CD4-positive, alpha-beta T cell (primary cell): ENCODE measurements around the gene HEATR5A. TPM values are rescaled to one million over a fixed set of nuclear protein-coding genes. Genes with fewer than 3 reads are reported as not detected.

ENCODE experiments used
- ATAC-seq: fragments of 200-7000 bp; cut with Tn5 transposase; one replicate; pipeline ENCODE4 v1.10.0; 2022; ENCODE audit warnings: mild to moderate bottlenecking; ENCODE audit not compliant: poor library complexity
- CTCF ChIA-PET: fragments of 350-600 bp; sonication (Branson Sonifier 250); formaldehyde crosslinking; loops from one replicate; lab custom pipeline; 2021; ENCODE audit warnings: antibody characterized with exemption, inconsistent platforms; lab: Charles Lee
- POLR2A ChIA-PET: fragments of 350-600 bp; sonication (Branson Sonifier 250); formaldehyde crosslinking; loops from one replicate; lab custom pipeline; 2021; ENCODE audit warnings: antibody characterized with exemption, inconsistent platforms; lab: Charles Lee
- DNase-seq, 14 experiments: peaks; one replicate each; pipeline ENCODE4 v3.0.0-alpha.2; 2013 to 2020; ENCODE audit warnings: mixed read lengths in 2 of 14
- H3K27ac ChIP-seq, 2 donors: one replicate each; pipeline versions ENCODE4 v1.5.1 to v1.7.0; 2013; ENCODE audit warnings: low read length in 2 of 2, low read depth in 1 of 2, mild to moderate bottlenecking in 1 of 2
- H3K27me3 ChIP-seq, 2 experiments: 1 replicate in 1 of 2; 2 replicates in 1 of 2; pipeline versions ENCODE4 v1.6.1 to v1.7.0; 2013; ENCODE audit warnings: low read length in 2 of 2, control low read depth in 1 of 2, mild to moderate bottlenecking in 1 of 2, moderate library complexity in 1 of 2; ENCODE audit not compliant: insufficient read depth in 2 of 2, control insufficient read depth in 1 of 2
- H3K36me3 ChIP-seq: one replicate; pipeline ENCODE4 v1.6.1; 2013; ENCODE audit warnings: low read length, control low read depth; ENCODE audit not compliant: insufficient read depth
- H3K4me1 ChIP-seq: one replicate; pipeline ENCODE4 v1.6.1; 2013; ENCODE audit warnings: low read length, control low read depth; ENCODE audit not compliant: insufficient read depth
- H3K4me3 ChIP-seq: one replicate; pipeline ENCODE4 v1.5.1; 2013; ENCODE audit warnings: mild to moderate bottlenecking, low read length, moderate library complexity
- H3K9me3 ChIP-seq, 2 experiments: 1 replicate in 1 of 2; 2 replicates in 1 of 2; pipeline versions ENCODE4 v1.6.1 to v1.7.0; 2013; ENCODE audit warnings: low read length in 2 of 2, mild to moderate bottlenecking in 2 of 2, control low read depth in 1 of 2, moderate library complexity in 1 of 2; ENCODE audit not compliant: control insufficient read depth in 1 of 2, insufficient read depth in 1 of 2
- H3K27ac Mint-ChIP-seq: one replicate; pipeline ENCODE4 v1.8.0; 2020; ENCODE audit warnings: mixed read lengths
- H3K27me3 Mint-ChIP-seq: one replicate; pipeline ENCODE4 v1.8.0; 2021; ENCODE audit warnings: mixed read lengths
- H3K36me3 Mint-ChIP-seq: one replicate; pipeline ENCODE4 v1.8.0; 2021; ENCODE audit warnings: low read depth, mixed read lengths
- H3K4me1 Mint-ChIP-seq: one replicate; pipeline ENCODE4 v1.8.0; 2021; ENCODE audit warnings: low read depth, mixed read lengths
- H3K4me3 Mint-ChIP-seq: one replicate; pipeline ENCODE4 v1.8.0; 2020; ENCODE audit warnings: mild to moderate bottlenecking, mixed read lengths
- H3K9me3 Mint-ChIP-seq: one replicate; pipeline ENCODE4 v1.8.0; 2020; ENCODE audit warnings: mixed read lengths
- intact Hi-C, 2 experiments: fragments of 100-400 bp; cut with DNase I in 1 of 2; cut with micrococcal nuclease in 1 of 2; formaldehyde crosslinking; loops; one replicate each; pipeline versions ENCODE4 v1.15.1 to v1.9.0; 2023 to 2025; cut with DNase I, micrococcal nuclease
- total RNA-seq, 174 experiments: library from RNA in 2 of 174; stranded (reverse) in 2 of 174; gene quantifications; one replicate each; pipeline ENCODE4 v1.2.3 and lab custom pipeline; 2021 to 2026
- TF ChIP-seq, protein P1 (sequence below): fragments of 200-600 bp; IDR thresholded peaks from one replicate; pipeline ENCODE4 v1.8.0; 2022; ENCODE audit warnings: antibody characterized with exemption, mild to moderate bottlenecking

HEATR5A gene
- total RNA-seq, 2 experiments from 2014 or later, result 5.2 to 5.5 TPM

DNA sequence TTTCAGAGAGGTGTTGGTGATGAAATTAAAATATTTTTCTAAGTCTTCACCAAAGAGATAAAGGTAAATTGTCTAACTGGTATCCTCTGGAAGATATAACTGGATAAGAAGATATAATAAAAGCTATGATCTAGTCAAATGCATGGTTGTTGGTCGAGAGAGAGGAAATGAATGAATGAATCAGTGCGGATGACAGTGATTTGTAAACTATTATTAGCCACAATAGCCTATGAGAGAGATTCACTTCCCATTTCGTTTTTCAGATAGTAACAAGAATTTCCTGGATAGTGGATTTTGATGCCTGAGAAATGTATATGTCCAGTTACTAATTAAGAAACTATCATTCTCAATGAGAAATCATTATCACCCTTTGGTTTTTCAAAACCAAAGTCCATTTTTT is 63.1 kb downstream of the HEATR5A start:
- DNase-seq (no peak), ATAC-seq (no peak)
- Histone ChIP-seq H3K27me3 (no peaks in the 10 kb centered on the region), H3K27ac (no peak overlapping the region), H3K36me3 (peaks cover 14% of the 10 kb centered on the region), H3K4me1 (no peaks in the 10 kb centered on the region), H3K9me3 (no peaks in the 10 kb centered on the region), H3K4me3 (no peak overlapping the region)
- POLR2A ChIA-PET, result no interaction called here
- no peak overlapping the region for H3K4me3 Mint-ChIP-seq
- no peaks in the 10 kb centered on the region for H3K27me3 Mint-ChIP-seq
- intact Hi-C loops, result loop anchor here (2.0 to 5.0 kb wide), 5 partner anchors 150 to 700 kb away; partner anchors contain the start of gene HECTD1 (in 1 of the 2)
- TF ChIP-seq, protein P1, sequence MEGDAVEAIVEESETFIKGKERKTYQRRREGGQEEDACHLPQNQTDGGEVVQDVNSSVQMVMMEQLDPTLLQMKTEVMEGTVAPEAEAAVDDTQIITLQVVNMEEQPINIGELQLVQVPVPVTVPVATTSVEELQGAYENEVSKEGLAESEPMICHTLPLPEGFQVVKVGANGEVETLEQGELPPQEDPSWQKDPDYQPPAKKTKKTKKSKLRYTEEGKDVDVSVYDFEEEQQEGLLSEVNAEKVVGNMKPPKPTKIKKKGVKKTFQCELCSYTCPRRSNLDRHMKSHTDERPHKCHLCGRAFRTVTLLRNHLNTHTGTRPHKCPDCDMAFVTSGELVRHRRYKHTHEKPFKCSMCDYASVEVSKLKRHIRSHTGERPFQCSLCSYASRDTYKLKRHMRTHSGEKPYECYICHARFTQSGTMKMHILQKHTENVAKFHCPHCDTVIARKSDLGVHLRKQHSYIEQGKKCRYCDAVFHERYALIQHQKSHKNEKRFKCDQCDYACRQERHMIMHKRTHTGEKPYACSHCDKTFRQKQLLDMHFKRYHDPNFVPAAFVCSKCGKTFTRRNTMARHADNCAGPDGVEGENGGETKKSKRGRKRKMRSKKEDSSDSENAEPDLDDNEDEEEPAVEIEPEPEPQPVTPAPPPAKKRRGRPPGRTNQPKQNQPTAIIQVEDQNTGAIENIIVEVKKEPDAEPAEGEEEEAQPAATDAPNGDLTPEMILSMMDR, result no peak
- peaks cover 5% of the 10 kb centered on the region for H3K4me1 Mint-ChIP-seq
- peaks cover 28% of the 10 kb centered on the region for H3K36me3 Mint-ChIP-seq
- no peaks in the 10 kb centered on the region for H3K9me3 Mint-ChIP-seq
- CTCF ChIA-PET, result no interaction called here
- H3K27ac Mint-ChIP-seq, result no peak overlapping the region

DNA sequence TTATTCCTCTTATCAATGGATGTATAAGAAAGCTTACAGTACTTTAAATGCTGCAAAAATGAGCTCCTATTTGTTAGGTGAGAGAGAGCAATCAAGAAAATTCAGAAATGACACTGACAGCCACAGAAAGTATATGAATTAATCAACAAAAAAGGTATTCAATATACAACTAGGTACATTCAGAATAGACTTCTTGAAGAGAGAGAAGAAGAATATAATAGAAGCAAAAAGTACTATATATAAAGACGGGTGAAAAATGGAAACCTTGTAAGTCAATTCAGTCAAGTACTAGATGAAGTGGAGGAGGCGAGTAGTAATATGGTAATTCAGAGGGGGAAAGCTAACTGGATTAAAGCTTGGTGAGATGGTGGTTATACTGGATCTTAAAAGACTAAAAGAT is 74.3 kb downstream of the HEATR5A start:
- no peak overlapping the region for H3K27ac Mint-ChIP-seq
- no peaks in the 10 kb centered on the region for H3K4me1 ChIP-seq
- H3K9me3 ChIP-seq, result no peaks in the 10 kb centered on the region
- ChIA-PET POLR2A (interaction anchor here (0.6 kb wide), 1 partner anchor 69 kb away, joined by 3 read pairs; no protein-coding TSS in a partner anchor), CTCF (no interaction called here)
- TF ChIP-seq, protein P1, result no peak
- intact Hi-C loops, result no loop called here
- ATAC-seq, result no peak
- no peaks in the 10 kb centered on the region for H3K27me3 Mint-ChIP-seq
- no peak overlapping the region for H3K4me3 Mint-ChIP-seq
- no peaks in the 10 kb centered on the region for H3K9me3 Mint-ChIP-seq
- DNase-seq, result no peak
- peaks cover 4% of the 10 kb centered on the region for H3K36me3 ChIP-seq
- no peak overlapping the region for H3K27ac ChIP-seq
- no peaks in the 10 kb centered on the region for H3K27me3 ChIP-seq
- no peak overlapping the region for H3K4me3 ChIP-seq
- no peaks in the 10 kb centered on the region for H3K4me1 Mint-ChIP-seq
- peaks cover 36% of the 10 kb centered on the region for H3K36me3 Mint-ChIP-seq

DNA sequence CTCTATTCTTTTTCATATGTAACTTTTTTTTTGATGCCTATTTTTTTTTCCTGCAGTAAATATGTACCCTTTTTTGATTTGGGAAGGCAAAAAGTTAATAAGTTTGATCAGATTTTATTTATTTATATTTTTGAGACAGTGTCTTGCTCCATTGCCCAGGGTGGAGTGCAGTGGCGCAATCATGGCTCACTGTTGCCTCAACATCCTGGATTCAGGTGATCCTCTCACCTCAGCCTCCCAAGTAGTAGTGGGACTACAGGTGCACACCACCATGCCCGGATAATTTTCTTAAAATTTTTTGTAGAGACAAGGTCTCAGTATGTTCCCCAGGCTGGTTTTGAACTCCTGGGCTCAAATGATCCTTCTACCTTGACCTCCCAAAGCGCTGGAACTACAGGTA is 79.1 kb downstream of the HEATR5A start:
- no peaks in the 10 kb centered on the region for H3K27me3 ChIP-seq
- no peak for DNase-seq
- TF ChIP-seq, protein P1, result no peak
- no peak for ATAC-seq
- no peak overlapping the region for H3K4me3 ChIP-seq
- no peak overlapping the region for H3K27ac ChIP-seq
- H3K36me3 ChIP-seq, result peaks cover 4% of the 10 kb centered on the region
- H3K4me1 ChIP-seq, result no peaks in the 10 kb centered on the region
- no peak overlapping the region for H3K4me3 Mint-ChIP-seq
- intact Hi-C loops, result no loop called here
- no peaks in the 10 kb centered on the region for H3K27me3 Mint-ChIP-seq
- H3K9me3 Mint-ChIP-seq, result no peaks in the 10 kb centered on the region
- ChIA-PET CTCF (no interaction called here), POLR2A (no interaction called here)
- H3K4me1 Mint-ChIP-seq, result no peaks in the 10 kb centered on the region
- no peaks in the 10 kb centered on the region for H3K9me3 ChIP-seq
- H3K27ac Mint-ChIP-seq, result no peak overlapping the region
- H3K36me3 Mint-ChIP-seq, result peaks cover 51% of the 10 kb centered on the region
